GM23338 (cell line): ENCODE results near the gene FMOD. TPM values are rescaled to one million over a fixed set of nuclear protein-coding genes. Genes with fewer than 3 reads are reported as not detected.

Experiments used
- ATAC-seq: fragments of 200-7000 bp; cut with Tn5 transposase; 3 replicates; pipeline ENCODE4 v1.9.1; 2020
- DNase-seq: peaks from one replicate; pipeline ENCODE4 v3.0.0-alpha.2; 2015; ENCODE audit warnings: low spot score
- H2AFZ ChIP-seq: fragments of 200-600 bp; sonication (generic); 2 replicates; pipeline ENCODE4 v1.8.0; 2016; ENCODE audit warnings: antibody characterized with exemption, mild to moderate bottlenecking, moderate library complexity
- H3F3A ChIP-seq: fragments of 200-600 bp; sonication (generic); replicated peaks from 2 replicates; pipeline ENCODE4 v1.8.0; 2017; ENCODE audit warnings: antibody characterized with exemption, mixed run types, low read depth
- H3K27ac ChIP-seq: fragments of 200-600 bp; sonication (generic); 2 replicates; pipeline ENCODE4 v1.6.1; 2016; ENCODE audit warnings: low read depth
- H3K27me3 ChIP-seq: fragments of 200-600 bp; sonication (generic); 2 replicates; pipeline ENCODE4 v1.8.0; 2016; ENCODE audit warnings: mild to moderate bottlenecking, mixed run types, moderate library complexity; ENCODE audit not compliant: insufficient read depth
- H3K36me3 ChIP-seq: fragments of 200-600 bp; sonication (generic); 2 replicates; pipeline ENCODE4 v1.8.0; 2016; ENCODE audit warnings: mild to moderate bottlenecking; ENCODE audit not compliant: insufficient read depth
- H3K4me1 ChIP-seq: fragments of 200-600 bp; sonication (generic); 2 replicates; pipeline ENCODE4 v1.8.0; 2016; ENCODE audit warnings: mild to moderate bottlenecking, moderate library complexity; ENCODE audit not compliant: insufficient read depth
- H3K4me2 ChIP-seq: fragments of 200-600 bp; sonication (generic); 2 replicates; pipeline ENCODE4 v1.7.1; 2017; ENCODE audit warnings: mixed run types
- H3K4me3 ChIP-seq: fragments of 200-600 bp; sonication (generic); 2 replicates; pipeline ENCODE4 v1.6.1; 2016; ENCODE audit warnings: mixed run types
- H3K79me2 ChIP-seq: fragments of 200-600 bp; sonication (generic); replicated peaks from 2 replicates; pipeline ENCODE4 v1.8.0; 2017; ENCODE audit warnings: mild to moderate bottlenecking; ENCODE audit not compliant: insufficient read depth
- H3K9me2 ChIP-seq: fragments of 200-600 bp; sonication (generic); 2 replicates; pipeline ENCODE4 v1.8.0; 2017; ENCODE audit not compliant: insufficient read depth
- H4K20me1 ChIP-seq: fragments of 200-600 bp; sonication (generic); replicated peaks from 2 replicates; pipeline ENCODE4 v1.8.0; 2017; ENCODE audit warnings: mild to moderate bottlenecking; ENCODE audit not compliant: insufficient read depth
- H3K27ac Mint-ChIP-seq: 2 replicates; pipeline ENCODE4 v1.8.0; 2020; ENCODE audit warnings: inconsistent platforms, mild to moderate bottlenecking, moderate library complexity, mixed read lengths
- H3K27me3 Mint-ChIP-seq: 3 replicates; pipeline ENCODE4 v1.8.0; 2022; ENCODE audit warnings: low read depth, mild to moderate bottlenecking, moderate library complexity, mixed read lengths, inconsistent platforms; ENCODE audit not compliant: insufficient read depth, poor library complexity
- H3K36me3 Mint-ChIP-seq: 3 replicates; pipeline ENCODE4 v1.8.0; 2021; ENCODE audit warnings: low read depth, mild to moderate bottlenecking, inconsistent platforms, moderate library complexity, mixed read lengths
- H3K4me1 Mint-ChIP-seq: 3 replicates; pipeline ENCODE4 v1.8.0; 2020; ENCODE audit warnings: mild to moderate bottlenecking, inconsistent platforms, mixed read lengths
- H3K4me3 Mint-ChIP-seq: 3 replicates; pipeline ENCODE4 v1.8.0; 2021; ENCODE audit warnings: moderate library complexity, mild to moderate bottlenecking, inconsistent platforms, mixed read lengths
- H3K9me3 Mint-ChIP-seq: 3 replicates; pipeline ENCODE4 v1.8.0; 2020; ENCODE audit warnings: moderate library complexity, mild to moderate bottlenecking, inconsistent platforms, mixed read lengths
- CREB1 ChIP-seq: fragments of 250-450 bp; sonication (Bioruptor Pico); IDR thresholded peaks from 2 replicates; pipeline ENCODE4 v1.5.0; 2020; ENCODE audit warnings: low read depth, mild to moderate bottlenecking, moderate library complexity
- CTCF ChIP-seq, 2 experiments: fragments of 200-600 bp in 1 of 2; sonication (generic) in 1 of 2; conservative IDR thresholded peaks; 2 replicates each; pipeline versions ENCODE4 v1.5.1 to v1.6.1; 2016 to 2017; ENCODE audit warnings: antibody characterized with exemption in 2 of 2, low read depth in 2 of 2, mild to moderate bottlenecking in 2 of 2, moderate library complexity in 1 of 2
- EZH2 ChIP-seq: fragments of 200-600 bp; sonication (generic); IDR thresholded peaks from one replicate; pipeline ENCODE4 v1.8.0; 2017; ENCODE audit warnings: antibody characterized with exemption, mild to moderate bottlenecking, low read depth; ENCODE audit not compliant: unreplicated experiment
- EZH2phosphoT487 ChIP-seq: fragments of 200-600 bp; sonication (generic); IDR thresholded peaks from one replicate; pipeline ENCODE4 v1.8.1; 2018; ENCODE audit warnings: antibody characterized with exemption; ENCODE audit not compliant: unreplicated experiment
- JUNB ChIP-seq: IDR thresholded peaks from one replicate; pipeline ENCODE4 v1.6.1; 2016; ENCODE audit warnings: antibody characterized with exemption; ENCODE audit not compliant: unreplicated experiment
- NANOG ChIP-seq: IDR thresholded peaks from 2 replicates; pipeline ENCODE4 v1.6.1; 2016; ENCODE audit warnings: antibody characterized with exemption, borderline replicate concordance
- REST ChIP-seq: IDR thresholded peaks from one replicate; pipeline ENCODE4 v1.6.1; 2018; ENCODE audit warnings: antibody characterized with exemption; ENCODE audit not compliant: unreplicated experiment
- STAT1 ChIP-seq: IDR thresholded peaks from one replicate; pipeline ENCODE4 v1.6.1; 2016; ENCODE audit warnings: antibody characterized with exemption; ENCODE audit not compliant: unreplicated experiment
- ZNF114 ChIP-seq: fragments of 250-450 bp; sonication (Bioruptor Pico); IDR thresholded peaks from 2 replicates; pipeline ENCODE4 v1.5.0; 2020; ENCODE audit warnings: mild to moderate bottlenecking, moderate library complexity
- ZNF331 ChIP-seq: fragments of 250-450 bp; sonication (Bioruptor Pico); IDR thresholded peaks from 2 replicates; pipeline ENCODE4 v1.5.0; 2020; ENCODE audit warnings: low read depth, mild to moderate bottlenecking, moderate library complexity
- polyA plus RNA-seq: library from polyadenylated mRNA; unstranded; fragments of >200 nt; fragmentation: Nextera tagmentation; extraction: Ambion mirVana; gene quantifications from 2 replicates; pipeline ENCODE4 v1.2.1, GENCODE V29; 2016
- total RNA-seq: library from RNA; depleted of rRNA; stranded (reverse); fragments of >200 nt; shearing (Covaris generic); gene quantifications from 2 replicates; pipeline ENCODE4 v1.2.3, GENCODE V29; 2014

FMOD gene
- total and polyA plus RNA-seq, 2 experiments from 2014 or later, result 0.27 to 1.3 TPM

GRCh38 chr1:203324105-203325025, 26.6 kb downstream of the FMOD start (continued):
- TF ChIP-seq EZH2, result no peak
- no peak for TF ChIP-seq CTCF (conservative IDR thresholded peaks at IDR 0.05; ENCODE audit: low read depth in 2 of 2)
- no peak for TF ChIP-seq ZNF331 (CRISPR knock-in tag)
- no peak for TF ChIP-seq STAT1
- TF ChIP-seq REST, result no peak
- TF ChIP-seq EZH2phosphoT487, result no peak

GRCh38 chr1:203323587-203323986, 27.3 kb downstream of the FMOD start:
- no peak overlapping the region for H3K27ac Mint-ChIP-seq
- H2AFZ ChIP-seq, result no peak overlapping the region
- ATAC-seq (no peak), DNase-seq (no peak)
- H3K27me3 Mint-ChIP-seq, result peaks cover 23% of the 10 kb centered on the region
- no peaks in the 10 kb centered on the region for H3K9me3 Mint-ChIP-seq
- H3K27ac ChIP-seq, result no peak overlapping the region
- no peaks in the 10 kb centered on the region for H3K36me3 ChIP-seq
- peaks cover 69% of the 10 kb centered on the region for H3K27me3 ChIP-seq
- no peaks in the 10 kb centered on the region for H3K79me2 ChIP-seq
- no peak overlapping the region for H3K4me2 ChIP-seq
- peaks cover 6% of the 10 kb centered on the region; the same call in 1 of the 2 replicates for H3F3A ChIP-seq
- H3K4me1 ChIP-seq, result peaks cover 30% of the 10 kb centered on the region
- H3K4me1 Mint-ChIP-seq, result peaks cover 61% of the 10 kb centered on the region
- no peaks in the 10 kb centered on the region for H3K36me3 Mint-ChIP-seq
- no peaks in the 10 kb centered on the region for H3K9me2 ChIP-seq
- no peaks in the 10 kb centered on the region for H4K20me1 ChIP-seq
- no peak overlapping the region for H3K4me3 ChIP-seq
- no peak overlapping the region for H3K4me3 Mint-ChIP-seq
- TF ChIP-seq JUNB (no peak), EZH2phosphoT487 (no peak), STAT1 (no peak), NANOG (no peak), CREB1 (no peak), ZNF114 (CRISPR knock-in tag) (no peak), CTCF (conservative IDR thresholded peaks at IDR 0.05; ENCODE audit: low read depth in 2 of 2) (no peak)
